Measurements from ENCODE around the gene FAM149B1. TPM values are rescaled to one million over a fixed set of nuclear protein-coding genes. Genes with fewer than 3 reads are reported as not detected.

Gene FAM149B1
- total and polyA plus RNA-seq, 10 of the 15 experiments (the other 5 are each of a cell fraction or from before 2014, with no cell fraction given), result 6.6 to 20.9 (median 11.2) TPM

DNA sequence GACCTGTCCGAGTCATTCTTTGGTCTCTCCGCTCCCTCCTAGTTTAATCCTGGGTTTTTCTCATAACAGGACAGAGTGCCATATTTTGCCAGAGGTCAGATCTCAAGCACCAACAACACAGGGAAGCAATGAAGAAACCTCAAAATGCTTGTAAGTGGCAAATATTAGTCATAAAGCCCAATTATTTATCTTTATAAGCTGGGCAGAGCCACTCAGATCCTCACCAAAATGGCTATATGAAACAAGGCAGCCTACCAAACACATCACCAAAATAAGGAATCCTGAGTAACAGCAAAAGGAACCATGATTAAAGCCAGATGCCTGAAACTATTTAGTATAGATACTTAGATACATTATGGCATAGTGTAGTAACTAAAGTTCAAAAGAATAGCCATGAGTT, 4.8 kb upstream of the FAM149B1 start:
- Histone ChIP-seq H3K36me3 (ENCODE audit: control insufficient read depth in 2 of 2, insufficient read depth in 2 of 2, low read length in 1 of 2) (peaks cover 0 to 7% of the 10 kb centered on the region in 2 experiments; a peak in 3 of 4 replicates), H2AFZ (ENCODE audit: control insufficient read depth, low read depth, low read length) (no peak overlapping the region), H3K4me1 (ENCODE audit: control insufficient read depth, insufficient read depth, low read length) (no peaks in the 10 kb centered on the region), H3K27ac (ENCODE audit: control insufficient read depth, insufficient read depth) (no peak overlapping the region), H3K4me2 (ENCODE audit: control insufficient read depth, insufficient read depth) (0 out of 2 replicates have a peak overlapping the region, but pooled peaks have one; percentile 52), H3K27me3 (replicated peaks in 1 of 2; ENCODE audit: control insufficient read depth in 2 of 2, insufficient read depth in 2 of 2, low read length in 1 of 2) (no peaks in the 10 kb centered on the region), H3K4me3 (no peak overlapping the region), H3K9ac (ENCODE audit: control insufficient read depth, insufficient read depth, low read length) (no peak overlapping the region), H3K9me3 (replicated peaks; ENCODE audit: control insufficient read depth, insufficient read depth, low read length) (no peaks in the 10 kb centered on the region; the same call in 2 of the 3 replicates), H3K79me2 (ENCODE audit: control insufficient read depth, insufficient read depth, low read length) (peaks cover 57% of the 10 kb centered on the region), H4K20me1 (ENCODE audit: control insufficient read depth, insufficient read depth) (no peaks in the 10 kb centered on the region)
- no peak for TF ChIP-seq ZNF24 (IDR thresholded peaks at IDR 0.05)
- no peak for TF ChIP-seq CHD1 (IDR thresholded peaks at IDR 0.05; ENCODE audit: low read depth, low read length)
- TF ChIP-seq TARDBP (IDR thresholded peaks at IDR 0.05; ENCODE audit: borderline replicate concordance), result no peak
- no peak for TF ChIP-seq CBX5 (IDR thresholded peaks at IDR 0.05; ENCODE audit: low read depth)
- TF ChIP-seq IKZF2 (IDR thresholded peaks at IDR 0.05), result no peak
- no peak for TF ChIP-seq RAD51 (IDR thresholded peaks at IDR 0.05)
- no peak for TF ChIP-seq BACH1 (IDR thresholded peaks at IDR 0.05; ENCODE audit: borderline replicate concordance)
- no peak for TF ChIP-seq POLR2AphosphoS2 (IDR thresholded peaks at IDR 0.05; ENCODE audit: low read depth, low read length)
- TF ChIP-seq JUND (IDR thresholded peaks at IDR 0.05; ENCODE audit: low read depth, low read length), result no peak
- no peak for TF ChIP-seq HDAC6 (IDR thresholded peaks at IDR 0.05; ENCODE audit: unreplicated experiment)
- 100% methylated on average over 2 of the region's 2 CpGs for WGBS (ENCODE audit: insufficient coverage, insufficient replicate concordance, low lambda C conversion rate, missing lambda C conversion rate)
- in situ Hi-C loops (cut with MboI), result loop anchor here (5.0 to 10.0 kb wide), 2 partner anchors 66 to 798 kb away; partner anchors contain the start of gene P4HA1
- intact Hi-C loops (cut with micrococcal nuclease; ENCODE audit: unreplicated experiment), result no loop called here
- no peak for FAIRE-seq
- BruUV-seq (replicated peaks), result no TSS peak
- ChIA-PET RAD21 (ENCODE audit: unreplicated experiment) (interaction anchor here (1.6 kb wide), 1 partner anchor 67 kb away, joined by 10 read pairs; no protein-coding TSS in a partner anchor), SMC1A (ENCODE audit: uncharacterized antibody, unreplicated experiment) (interaction anchor here (0.8 to 1.1 kb wide), 4 partner anchors 9 to 69 kb away, joined by 3 to 4 read pairs (median 3); no protein-coding TSS in a partner anchor), POLR2A (interaction anchor here (0.6 to 1.0 kb wide), 4 partner anchors 7 to 88 kb away, joined by 3 read pairs; partner anchors contain the start of gene NUDT13), CTCF (interaction anchor here (0.6 to 4.2 kb wide), 3 partner anchors 27 to 327 kb away, joined by 3 to 29 read pairs (median 4); partner anchors contain the start of gene P4HA1)
- no peak for ATAC-seq
- no peak for DNase-seq (ENCODE audit: low read depth, low spot score)
